ENCODE results near the gene HS3ST3A1.
"Not testable (repeated sequence)": the region's sequence is repeated elsewhere in the genome, so short reads cannot be mapped to it uniquely, and the experiment has no call there.

HS3ST3A1 gene

DNA sequence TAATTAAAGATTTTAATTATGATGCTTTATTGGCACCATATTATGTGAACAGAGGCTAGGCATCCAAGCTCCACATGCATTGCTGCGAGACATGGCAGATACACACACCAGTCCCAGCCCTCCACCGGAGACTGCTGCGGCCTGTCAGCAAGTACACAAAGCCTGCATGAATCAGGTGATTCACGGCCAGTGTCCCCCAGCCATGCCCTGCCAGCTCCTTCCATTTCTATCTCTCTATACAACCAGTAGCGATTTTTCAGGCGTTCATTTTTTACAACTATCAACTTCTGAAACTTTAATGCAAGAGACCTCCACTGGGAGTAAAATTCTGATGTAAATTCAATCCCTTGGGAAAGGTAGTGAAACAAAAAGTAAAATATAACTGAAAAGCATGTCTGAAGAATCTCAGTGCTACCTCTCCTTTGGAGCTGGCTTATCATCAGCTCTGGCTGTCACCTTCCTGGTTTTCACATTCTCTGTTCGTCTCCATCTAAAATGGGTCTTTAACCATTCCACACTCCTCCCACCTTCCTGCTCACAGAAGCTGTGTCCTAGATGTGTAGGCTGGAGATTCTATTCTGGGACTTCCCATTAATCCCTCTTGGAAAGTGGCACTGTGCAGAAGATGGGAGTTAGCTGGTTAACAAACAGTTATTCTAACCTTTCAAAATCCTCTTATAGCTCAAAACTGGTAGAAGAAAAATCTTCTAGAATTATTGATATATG is 32.2 kb downstream of the HS3ST3A1 start:
- no peaks in the 10 kb centered on the region for H3K36me3 ChIP-seq (ENCODE audit: insufficient read depth, low read length)
- H3K4me3 ChIP-seq (ENCODE audit: low read depth in 1 of 2, low read length in 2 of 2): no peak overlapping the region
- H3K4me1 ChIP-seq (ENCODE audit: insufficient read depth, low read length): no peaks in the 10 kb centered on the region
- no peak overlapping the region for H3K27ac ChIP-seq (ENCODE audit: low read depth, low read length)
- H3K9me3 ChIP-seq (ENCODE audit: low read length): no peaks in the 10 kb centered on the region
- no peaks in the 10 kb centered on the region for H3K27me3 ChIP-seq (ENCODE audit: control insufficient read depth in 1 of 2, insufficient read depth in 2 of 2, low read length in 2 of 2)
- no peak overlapping the region for H3K9ac ChIP-seq (ENCODE audit: low read length)

DNA sequence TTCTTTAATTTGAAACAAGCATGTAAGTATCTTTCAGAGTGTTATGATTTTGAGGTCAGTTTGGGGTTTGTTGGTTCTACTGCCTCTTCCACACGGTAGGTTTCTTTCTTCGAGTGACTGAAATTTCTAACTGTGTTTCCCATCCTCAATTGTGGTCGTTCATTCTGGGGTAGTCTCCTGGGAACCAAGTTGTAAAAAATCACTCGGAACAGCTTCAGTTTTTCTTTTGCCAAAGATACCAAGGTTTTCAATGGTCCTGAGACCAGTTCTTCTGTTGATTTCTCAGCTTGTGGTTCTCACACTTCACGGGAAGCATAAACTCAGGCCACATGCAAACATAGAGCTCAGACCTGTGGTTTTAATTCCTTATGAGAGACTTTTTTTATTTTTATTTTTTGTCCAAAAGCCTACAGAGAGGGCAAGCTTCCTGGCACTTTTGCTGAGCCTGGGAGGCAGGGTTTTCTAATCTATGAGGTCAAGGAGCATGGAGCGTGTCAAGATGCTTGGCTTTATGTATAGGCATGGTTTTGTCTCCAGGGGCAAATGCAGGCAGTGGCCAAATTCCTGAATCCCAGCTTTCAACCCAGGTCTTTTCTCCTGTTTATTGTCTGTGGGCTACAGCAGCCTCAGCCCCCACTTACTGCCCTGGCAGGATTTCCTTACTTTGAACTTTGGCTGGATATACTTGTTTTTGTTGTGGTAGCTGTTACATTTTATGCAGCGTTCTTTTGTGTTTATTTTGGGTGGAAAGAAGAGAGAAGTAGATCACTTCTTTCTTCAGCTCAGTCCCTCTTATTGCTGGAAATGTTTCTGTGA is 32.9 kb downstream of the HS3ST3A1 start:
- Histone ChIP-seq H3K4me3 (ENCODE audit: low read depth in 1 of 2, low read length in 2 of 2) (no peak overlapping the region), H3K9me3 (ENCODE audit: low read length) (no peaks in the 10 kb centered on the region), H3K27ac (ENCODE audit: low read depth, low read length) (no peak overlapping the region), H3K9ac (ENCODE audit: low read length) (no peak overlapping the region), H3K4me1 (ENCODE audit: insufficient read depth, low read length) (no peaks in the 10 kb centered on the region), H3K36me3 (ENCODE audit: insufficient read depth, low read length) (no peaks in the 10 kb centered on the region), H3K27me3 (ENCODE audit: control insufficient read depth in 1 of 2, insufficient read depth in 2 of 2, low read length in 2 of 2) (no peaks in the 10 kb centered on the region)

- Histone ChIP-seq H3K27ac (ENCODE audit: low read depth, low read length) (no peak overlapping the region), H3K9ac (ENCODE audit: low read length) (no peak overlapping the region), H3K27me3 (ENCODE audit: control insufficient read depth in 1 of 2, insufficient read depth in 2 of 2, low read length in 2 of 2) (no peaks in the 10 kb centered on the region), H3K36me3 (ENCODE audit: insufficient read depth, low read length) (no peaks in the 10 kb centered on the region), H3K4me3 (ENCODE audit: low read depth in 1 of 2, low read length in 2 of 2) (no peak overlapping the region), H3K9me3 (ENCODE audit: low read length) (no peaks in the 10 kb centered on the region), H3K4me1 (ENCODE audit: insufficient read depth, low read length) (no peaks in the 10 kb centered on the region)
Observed at GRCh38 chr17:13563866-13564265, 37.9 kb downstream of the HS3ST3A1 start.

GRCh38 chr17:13562271-13562800 is 39.4 kb downstream of the HS3ST3A1 start:
- H3K9me3 ChIP-seq (ENCODE audit: low read length): no peaks in the 10 kb centered on the region
- H3K27me3 ChIP-seq (ENCODE audit: control insufficient read depth in 1 of 2, insufficient read depth in 2 of 2, low read length in 2 of 2): no peaks in the 10 kb centered on the region
- no peak overlapping the region for H3K27ac ChIP-seq (ENCODE audit: low read depth, low read length)
- H3K36me3 ChIP-seq (ENCODE audit: insufficient read depth, low read length): no peaks in the 10 kb centered on the region
- H3K4me3 ChIP-seq (ENCODE audit: low read depth in 1 of 2, low read length in 2 of 2): no peak overlapping the region
- H3K9ac ChIP-seq (ENCODE audit: low read length): no peak overlapping the region
- no peaks in the 10 kb centered on the region for H3K4me1 ChIP-seq (ENCODE audit: insufficient read depth, low read length)

GRCh38 chr17:13561606-13562270 is 40.0 kb downstream of the HS3ST3A1 start:
- Histone ChIP-seq H3K36me3 (ENCODE audit: insufficient read depth, low read length) (no peaks in the 10 kb centered on the region), H3K4me1 (ENCODE audit: insufficient read depth, low read length) (no peaks in the 10 kb centered on the region), H3K9ac (ENCODE audit: low read length) (no peak overlapping the region), H3K9me3 (ENCODE audit: low read length) (no peaks in the 10 kb centered on the region), H3K27me3 (ENCODE audit: control insufficient read depth in 1 of 2, insufficient read depth in 2 of 2, low read length in 2 of 2) (no peaks in the 10 kb centered on the region), H3K27ac (ENCODE audit: low read depth, low read length) (no peak overlapping the region), H3K4me3 (ENCODE audit: low read depth in 1 of 2, low read length in 2 of 2) (no peak overlapping the region)

DNA sequence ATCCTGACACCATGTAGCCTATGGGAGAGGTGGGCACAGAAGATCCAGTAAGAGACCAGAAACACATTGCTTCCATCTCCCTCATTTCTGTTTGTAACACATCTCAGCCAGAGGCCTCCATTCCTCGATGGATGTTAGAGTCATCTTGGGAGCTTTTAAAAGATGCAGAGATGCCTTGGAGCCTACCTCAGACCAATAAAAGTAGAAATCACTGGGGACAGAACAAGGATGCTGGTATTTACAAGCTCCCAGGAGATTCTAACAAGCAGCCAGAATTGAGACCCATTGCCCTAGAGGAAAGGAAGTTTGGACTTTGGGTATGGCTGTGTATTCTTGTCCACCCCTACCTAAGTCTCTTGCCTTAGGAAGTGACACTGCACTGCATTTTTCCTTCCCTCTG is 40.8 kb downstream of the HS3ST3A1 start:
- Histone ChIP-seq H3K9me3 (ENCODE audit: low read length) (no peaks in the 10 kb centered on the region), H3K36me3 (ENCODE audit: insufficient read depth, low read length) (no peaks in the 10 kb centered on the region), H3K4me1 (ENCODE audit: insufficient read depth, low read length) (no peaks in the 10 kb centered on the region), H3K9ac (ENCODE audit: low read length) (no peak overlapping the region), H3K27me3 (ENCODE audit: control insufficient read depth in 1 of 2, insufficient read depth in 2 of 2, low read length in 2 of 2) (no peaks in the 10 kb centered on the region), H3K27ac (ENCODE audit: low read depth, low read length) (no peak overlapping the region), H3K4me3 (ENCODE audit: low read depth in 1 of 2, low read length in 2 of 2) (no peak overlapping the region)

DNA sequence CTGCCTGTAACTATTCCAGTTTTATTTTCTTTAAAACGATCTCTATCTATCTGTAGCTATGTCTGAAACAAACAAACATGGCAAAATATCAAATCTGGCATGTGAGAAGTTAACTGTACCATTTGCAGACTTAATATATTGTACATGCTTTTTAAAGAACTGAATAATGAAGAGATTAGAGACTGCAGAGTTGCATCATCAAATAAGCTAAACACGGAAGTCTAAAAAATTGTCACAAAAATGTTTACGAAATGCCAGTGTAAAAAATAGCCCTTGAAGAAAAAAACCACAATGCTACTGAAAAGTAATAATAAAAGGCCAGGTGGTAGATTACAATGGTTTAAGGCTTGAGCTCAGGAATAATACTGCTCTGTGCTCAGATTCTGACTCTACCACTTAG is 43.1 kb downstream of the HS3ST3A1 start:
- no peak overlapping the region for H3K27ac ChIP-seq (ENCODE audit: low read depth, low read length)
- H3K9me3 ChIP-seq (ENCODE audit: low read length): no peaks in the 10 kb centered on the region
- no peaks in the 10 kb centered on the region for H3K27me3 ChIP-seq (ENCODE audit: control insufficient read depth in 1 of 2, insufficient read depth in 2 of 2, low read length in 2 of 2)
- H3K4me3 ChIP-seq (ENCODE audit: low read depth in 1 of 2, low read length in 2 of 2): no peak overlapping the region
- H3K4me1 ChIP-seq (ENCODE audit: insufficient read depth, low read length): no peaks in the 10 kb centered on the region
- no peaks in the 10 kb centered on the region for H3K36me3 ChIP-seq (ENCODE audit: insufficient read depth, low read length)
- H3K9ac ChIP-seq (ENCODE audit: low read length): no peak overlapping the region

DNA sequence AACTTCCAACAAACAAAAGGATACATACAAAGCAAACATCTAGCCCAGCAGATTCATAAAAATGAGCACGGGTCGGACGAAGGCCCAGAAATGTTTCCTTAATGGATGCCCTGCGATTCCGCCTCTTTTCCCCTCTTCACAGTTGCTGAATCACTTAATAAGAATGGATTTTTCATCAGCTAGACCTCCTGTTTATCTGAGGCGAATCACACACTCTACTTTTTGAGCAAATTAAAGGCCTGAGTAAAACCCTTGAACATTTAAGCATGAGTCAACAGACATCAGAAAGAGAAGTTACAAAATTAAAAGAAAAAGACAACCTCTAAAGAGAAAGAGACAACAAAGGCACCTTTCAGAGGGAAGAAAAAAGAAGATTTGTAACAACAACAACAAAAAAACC is 44.7 kb downstream of the HS3ST3A1 start:
- H3K27ac ChIP-seq (ENCODE audit: low read depth, low read length): no peak overlapping the region
- no peak overlapping the region for H3K4me3 ChIP-seq (ENCODE audit: low read depth in 1 of 2, low read length in 2 of 2)
- H3K4me1 ChIP-seq (ENCODE audit: insufficient read depth, low read length): no peaks in the 10 kb centered on the region
- no peaks in the 10 kb centered on the region for H3K9me3 ChIP-seq (ENCODE audit: low read length)
- H3K9ac ChIP-seq (ENCODE audit: low read length): no peak overlapping the region
- H3K36me3 ChIP-seq (ENCODE audit: insufficient read depth, low read length): no peaks in the 10 kb centered on the region
- no peaks in the 10 kb centered on the region for H3K27me3 ChIP-seq (ENCODE audit: control insufficient read depth in 1 of 2, insufficient read depth in 2 of 2, low read length in 2 of 2)

GRCh38 chr17:13554231-13554630 is 47.5 kb downstream of the HS3ST3A1 start:
- Histone ChIP-seq H3K9ac (ENCODE audit: low read length) (no peak overlapping the region), H3K27ac (ENCODE audit: low read depth, low read length) (no peak overlapping the region), H3K9me3 (ENCODE audit: low read length) (no peaks in the 10 kb centered on the region), H3K36me3 (ENCODE audit: insufficient read depth, low read length) (no peaks in the 10 kb centered on the region), H3K4me3 (ENCODE audit: low read depth in 1 of 2, low read length in 2 of 2) (no peak overlapping the region), H3K27me3 (ENCODE audit: control insufficient read depth in 1 of 2, insufficient read depth in 2 of 2, low read length in 2 of 2) (no peaks in the 10 kb centered on the region), H3K4me1 (ENCODE audit: insufficient read depth, low read length) (no peaks in the 10 kb centered on the region)

- Histone ChIP-seq H3K9ac (ENCODE audit: low read length) (no peak overlapping the region), H3K27ac (ENCODE audit: low read depth, low read length) (no peak overlapping the region), H3K4me1 (ENCODE audit: insufficient read depth, low read length) (no peaks in the 10 kb centered on the region), H3K27me3 (ENCODE audit: control insufficient read depth in 1 of 2, insufficient read depth in 2 of 2, low read length in 2 of 2) (no peaks in the 10 kb centered on the region), H3K4me3 (ENCODE audit: low read depth in 1 of 2, low read length in 2 of 2) (no peak overlapping the region), H3K9me3 (ENCODE audit: low read length) (no peaks in the 10 kb centered on the region), H3K36me3 (ENCODE audit: insufficient read depth, low read length) (no peaks in the 10 kb centered on the region)
Observed at GRCh38 chr17:13550291-13550690, 51.4 kb downstream of the HS3ST3A1 start.

DNA sequence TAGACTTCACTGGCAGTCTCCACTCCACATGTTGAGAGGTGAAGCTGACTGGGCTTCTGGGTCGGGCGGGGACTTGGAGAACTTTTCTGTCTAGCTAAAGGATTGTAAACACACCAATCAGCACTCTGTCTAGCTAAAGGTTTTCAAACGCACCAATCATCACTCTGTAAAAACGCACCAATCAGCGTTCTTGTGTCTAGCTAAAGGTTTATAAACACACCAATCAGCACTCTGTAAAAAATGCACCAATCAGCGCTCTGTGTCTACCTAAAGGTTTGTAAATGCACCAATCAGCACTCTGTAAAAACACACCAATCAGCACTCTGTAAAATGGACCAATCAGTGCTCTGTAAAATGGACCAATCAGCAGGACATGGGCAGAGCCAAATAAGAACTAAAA is 53.2 kb downstream of the HS3ST3A1 start:
- not testable (repeated sequence) for H3K4me3 ChIP-seq (ENCODE audit: low read depth in 1 of 2, low read length in 2 of 2); H3K27me3 ChIP-seq (ENCODE audit: control insufficient read depth in 1 of 2, insufficient read depth in 2 of 2, low read length in 2 of 2); H3K27ac ChIP-seq (ENCODE audit: low read depth, low read length); H3K9me3 ChIP-seq (ENCODE audit: low read length); H3K4me1 ChIP-seq (ENCODE audit: insufficient read depth, low read length); H3K9ac ChIP-seq (ENCODE audit: low read length); H3K36me3 ChIP-seq (ENCODE audit: insufficient read depth, low read length)

All from muscle layer of colon (tissue), 2 donors.